DND-41 (cell line): ENCODE measurements around the gene TMTC4.
"Not testable (repeated sequence)": the region's sequence is repeated elsewhere in the genome, so short reads cannot be mapped to it uniquely, and the experiment has no call there.

Source experiments
- EZH2 ChIP-seq: IDR thresholded peaks from 3 replicates; pipeline ENCODE4 v1.6.1; 2012; ENCODE audit warnings: borderline replicate concordance, low read depth, mild to moderate bottlenecking, moderate library complexity, low read length, inconsistent platforms; ENCODE audit not compliant: severe bottlenecking
- TF ChIP-seq, protein P1 (sequence below): IDR thresholded peaks from 2 replicates; pipeline ENCODE4 v1.5.1; 2012; ENCODE audit warnings: borderline replicate concordance, low read length, moderate library complexity, mild to moderate bottlenecking; ENCODE audit not compliant: poor library complexity, severe bottlenecking; ENCODE audit errors: extremely low read depth

DNA sequence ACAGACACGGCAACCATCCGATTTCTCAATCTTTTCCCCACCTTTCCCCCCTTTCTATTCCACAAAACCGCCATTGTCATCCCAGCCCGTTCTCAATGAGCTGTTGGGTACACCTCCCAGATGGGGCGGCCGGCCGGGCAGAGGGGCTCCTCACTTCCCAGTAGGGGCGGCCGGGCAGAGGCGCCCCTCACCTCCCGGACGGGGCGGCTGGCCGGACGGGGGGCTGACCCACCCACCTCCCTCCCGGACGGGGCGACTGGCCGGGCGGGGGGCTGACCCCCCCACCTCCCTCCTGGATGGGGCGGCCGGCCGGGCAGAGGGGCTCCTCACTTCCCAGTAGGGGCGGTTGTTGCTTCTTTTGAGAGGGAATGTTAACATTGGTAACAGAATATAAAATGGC lies 55.7 kb downstream of the TMTC4 start:
- TF ChIP-seq, protein P1, sequence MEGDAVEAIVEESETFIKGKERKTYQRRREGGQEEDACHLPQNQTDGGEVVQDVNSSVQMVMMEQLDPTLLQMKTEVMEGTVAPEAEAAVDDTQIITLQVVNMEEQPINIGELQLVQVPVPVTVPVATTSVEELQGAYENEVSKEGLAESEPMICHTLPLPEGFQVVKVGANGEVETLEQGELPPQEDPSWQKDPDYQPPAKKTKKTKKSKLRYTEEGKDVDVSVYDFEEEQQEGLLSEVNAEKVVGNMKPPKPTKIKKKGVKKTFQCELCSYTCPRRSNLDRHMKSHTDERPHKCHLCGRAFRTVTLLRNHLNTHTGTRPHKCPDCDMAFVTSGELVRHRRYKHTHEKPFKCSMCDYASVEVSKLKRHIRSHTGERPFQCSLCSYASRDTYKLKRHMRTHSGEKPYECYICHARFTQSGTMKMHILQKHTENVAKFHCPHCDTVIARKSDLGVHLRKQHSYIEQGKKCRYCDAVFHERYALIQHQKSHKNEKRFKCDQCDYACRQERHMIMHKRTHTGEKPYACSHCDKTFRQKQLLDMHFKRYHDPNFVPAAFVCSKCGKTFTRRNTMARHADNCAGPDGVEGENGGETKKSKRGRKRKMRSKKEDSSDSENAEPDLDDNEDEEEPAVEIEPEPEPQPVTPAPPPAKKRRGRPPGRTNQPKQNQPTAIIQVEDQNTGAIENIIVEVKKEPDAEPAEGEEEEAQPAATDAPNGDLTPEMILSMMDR = not testable (repeated sequence)
- not testable (repeated sequence) for TF ChIP-seq EZH2
